ENCODE measurements around the gene CRTAP.
"Not testable (repeated sequence)": the region's sequence is repeated elsewhere in the genome, so short reads cannot be mapped to it uniquely, and the experiment has no call there.

CRTAP gene

DNA sequence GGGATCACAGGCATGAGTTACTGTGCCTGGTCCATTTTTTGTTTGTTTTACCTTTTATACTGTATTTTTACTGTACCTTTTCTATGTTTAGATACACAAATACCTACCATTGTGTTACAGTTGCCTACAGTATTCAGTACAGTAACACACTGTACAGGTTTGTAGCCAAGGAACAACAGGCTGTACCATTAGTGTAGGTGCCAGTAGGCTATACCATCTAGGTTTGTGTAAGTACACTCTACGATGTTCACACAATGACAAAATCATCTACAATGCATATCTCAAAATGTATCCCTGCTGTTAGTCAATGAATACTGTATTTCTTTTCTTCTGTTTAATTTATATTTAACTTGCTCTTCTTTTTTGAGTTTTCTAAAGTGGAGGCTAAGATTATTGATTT is 67.8 kb downstream of the CRTAP start:
- DNase-seq = not testable (repeated sequence)

DNA sequence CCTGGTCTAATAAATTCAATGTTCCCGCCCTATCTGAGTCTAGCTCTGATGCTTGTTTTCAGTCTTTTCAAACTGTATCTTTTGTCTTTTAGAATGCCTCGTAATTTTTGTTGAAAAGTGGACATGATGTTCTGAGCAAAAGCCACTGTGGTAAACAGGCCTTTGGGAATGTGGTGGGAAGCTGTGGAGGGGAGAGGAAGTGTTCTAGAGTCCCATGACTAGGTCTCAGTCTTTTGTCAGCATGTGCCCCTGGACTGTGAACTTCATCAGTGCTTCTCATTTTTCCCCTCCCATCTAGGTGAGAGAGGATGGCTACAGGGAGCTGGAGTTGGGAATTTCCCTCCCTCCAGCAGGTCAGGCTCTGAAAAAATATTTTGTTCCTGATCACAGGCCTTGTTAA is 71.0 kb downstream of the CRTAP start:
- DNase-seq = no peak

DNA sequence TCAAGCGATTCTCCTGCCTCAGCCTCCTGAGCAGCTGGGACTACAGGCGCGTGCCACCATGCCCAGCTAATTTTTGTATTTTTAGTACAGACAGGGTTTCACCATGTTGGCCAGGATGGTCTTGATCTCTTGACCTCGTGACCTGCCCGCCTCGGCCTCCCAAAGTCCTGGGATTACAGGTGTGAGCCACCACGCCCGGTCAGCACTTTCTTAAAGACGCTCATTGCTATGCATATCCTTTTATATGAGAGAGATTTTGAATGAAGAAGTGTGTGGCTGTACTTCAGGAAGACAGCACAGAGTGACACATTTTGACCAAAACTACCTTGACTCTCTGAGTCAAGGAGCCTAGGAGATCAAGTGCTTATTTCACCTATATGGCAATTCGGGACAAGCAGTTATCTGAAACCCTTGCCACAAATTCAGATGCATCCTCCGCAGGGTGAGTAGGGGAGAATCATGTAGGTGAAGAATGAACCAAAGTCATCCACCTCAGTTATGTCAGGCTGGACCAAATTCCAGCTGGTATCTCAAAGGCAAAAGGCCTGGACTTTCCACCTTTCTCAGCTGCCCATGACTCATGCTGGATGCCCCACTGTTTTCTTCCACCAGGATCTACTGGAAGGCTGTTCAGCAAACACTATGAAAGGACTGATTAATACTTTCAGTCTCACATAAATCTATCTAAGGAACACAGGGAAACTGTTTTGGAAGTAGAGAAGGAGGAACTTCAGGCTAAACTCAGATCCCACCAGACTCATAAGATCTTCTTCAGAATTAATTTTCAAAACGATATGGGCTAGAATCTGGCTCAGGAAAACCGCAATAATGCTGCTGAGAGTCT is 72.9 kb downstream of the CRTAP start:
- no peak for DNase-seq

DNA sequence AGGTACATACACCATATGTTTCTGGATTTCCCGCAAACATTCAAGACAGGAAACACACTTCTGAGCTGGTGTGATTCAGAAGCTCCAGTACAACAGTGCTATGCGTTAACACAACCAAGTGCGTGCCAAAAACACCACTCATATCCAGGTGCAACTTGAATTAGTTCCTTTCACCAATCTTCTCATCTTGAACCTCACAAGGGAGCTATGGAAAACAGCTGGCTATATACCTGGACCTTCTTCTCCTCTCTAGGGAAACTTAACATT is 73.5 kb downstream of the CRTAP start:
- no peak for DNase-seq

DNA sequence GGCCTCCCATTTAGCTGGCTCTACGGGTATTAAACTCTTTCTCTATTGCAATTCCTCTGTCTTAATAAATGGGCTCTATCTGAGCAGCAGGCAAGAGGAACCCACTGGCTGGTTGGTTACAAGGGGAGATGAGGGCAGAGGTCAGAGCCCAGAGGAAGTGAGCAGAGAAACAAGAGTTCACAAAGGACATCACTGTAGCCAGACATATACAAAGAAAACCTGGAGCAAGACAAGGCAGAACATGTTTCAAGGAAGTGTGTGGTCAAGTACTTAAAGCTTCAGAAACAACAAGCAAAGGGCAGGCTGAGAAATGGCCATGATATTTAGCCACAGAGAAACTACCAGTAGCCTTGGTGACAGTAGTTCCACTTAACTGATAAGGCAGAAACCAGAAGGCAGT is 80.5 kb downstream of the CRTAP start:
- no peak for DNase-seq

DNA sequence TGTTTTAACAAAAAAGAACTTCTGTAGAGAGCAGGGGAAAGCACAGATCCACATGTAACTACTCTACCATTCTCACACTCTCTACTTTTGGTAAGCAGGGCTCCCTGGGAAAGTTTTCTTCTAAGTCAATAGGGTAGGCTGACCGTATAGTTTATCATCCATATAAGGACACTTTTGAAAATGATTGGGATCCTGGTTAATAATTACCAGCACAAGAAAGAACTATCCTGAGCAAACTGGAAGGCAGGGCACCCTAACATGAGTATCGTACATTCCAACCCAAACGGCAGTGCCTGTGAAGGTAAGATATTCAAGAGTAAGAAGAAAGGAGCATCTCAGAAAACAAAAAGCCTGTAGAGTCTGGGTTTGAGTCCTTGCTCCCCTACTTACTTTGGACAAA is 82.7 kb downstream of the CRTAP start:
- no peak for DNase-seq
